SK-N-SH treated with all-trans-retinoic acid at 6 μM for 48 hours (cell line): Measurements from ENCODE around the gene CHST9.
A peak's percentile ranks its signal among the peaks of the same experiment; 100 is the strongest.

ENCODE experiments used
- ATAC-seq: fragments of 200-7000 bp; cut with Tn5 transposase; 3 replicates; pipeline ENCODE4 v1.9.1; 2020; ENCODE audit warnings: mild to moderate bottlenecking, moderate library complexity
- ARNTL ChIP-seq: fragments of 450-650 bp; formaldehyde crosslinking; IDR thresholded peaks from 2 replicates; pipeline ENCODE4 v1.5.0; 2020; ENCODE audit warnings: low read depth, mild to moderate bottlenecking, moderate library complexity, borderline replicate concordance
- BACH2 ChIP-seq: fragments of 250-450 bp; sonication (Bioruptor Pico); IDR thresholded peaks from 2 replicates; pipeline ENCODE4 v1.9.0; 2021; ENCODE audit warnings: mild to moderate bottlenecking, borderline replicate concordance
- CREB5 ChIP-seq: fragments of 250-450 bp; sonication (Bioruptor Pico); IDR thresholded peaks from 2 replicates; pipeline ENCODE4 v1.5.1; 2020; ENCODE audit warnings: low read depth, mild to moderate bottlenecking, moderate library complexity
- CSDC2 ChIP-seq: fragments of 250-450 bp; sonication (Bioruptor Pico); IDR thresholded peaks from 2 replicates; pipeline ENCODE4 v1.5.0; 2020; ENCODE audit warnings: mild to moderate bottlenecking, moderate library complexity
- ESRRG ChIP-seq: fragments of 250-450 bp; sonication (Bioruptor Pico); IDR thresholded peaks from 2 replicates; pipeline ENCODE4 v1.6.1; 2021; ENCODE audit warnings: mild to moderate bottlenecking
- GLIS3 ChIP-seq: fragments of 250-450 bp; sonication (Bioruptor Pico); IDR thresholded peaks from 2 replicates; pipeline ENCODE4 v1.5.0; 2020; ENCODE audit warnings: mild to moderate bottlenecking, moderate library complexity
- ISL1 ChIP-seq: fragments of 250-450 bp; sonication (Bioruptor Pico); IDR thresholded peaks from 2 replicates; pipeline ENCODE4 v2.1.2; 2022; ENCODE audit warnings: mild to moderate bottlenecking, moderate library complexity
- OSR1 ChIP-seq: fragments of 250-450 bp; sonication (Bioruptor Pico); IDR thresholded peaks from 2 replicates; pipeline ENCODE4 v1.8.0; 2022; ENCODE audit warnings: moderate library complexity, mild to moderate bottlenecking, inconsistent platforms
- PATZ1 ChIP-seq: fragments of 250-450 bp; sonication (Bioruptor Pico); IDR thresholded peaks from 2 replicates; pipeline ENCODE4 v1.8.0; 2020; ENCODE audit warnings: mild to moderate bottlenecking, moderate library complexity, borderline replicate concordance
- POU6F1 ChIP-seq: fragments of 250-450 bp; sonication (Bioruptor Pico); IDR thresholded peaks from 2 replicates; pipeline ENCODE4 v1.8.0; 2021; ENCODE audit warnings: low read depth, mild to moderate bottlenecking, moderate library complexity, borderline replicate concordance
- PPARA ChIP-seq: fragments of 250-450 bp; sonication (Bioruptor Pico); IDR thresholded peaks from 2 replicates; pipeline ENCODE4 v1.5.0; 2020; ENCODE audit warnings: mild to moderate bottlenecking, borderline replicate concordance
- RARB ChIP-seq: fragments of 250-450 bp; sonication (Bioruptor Pico); IDR thresholded peaks from 2 replicates; pipeline ENCODE4 v1.8.0; 2021; ENCODE audit warnings: mild to moderate bottlenecking, moderate library complexity
- SNAI2 ChIP-seq: fragments of 250-450 bp; sonication (Bioruptor Pico); IDR thresholded peaks from 2 replicates; pipeline ENCODE4 v1.5.0; 2020; ENCODE audit warnings: mild to moderate bottlenecking, moderate library complexity
- TOX ChIP-seq: fragments of 250-450 bp; sonication (Bioruptor Pico); IDR thresholded peaks from 2 replicates; pipeline ENCODE4 v1.8.0; 2021; ENCODE audit warnings: mild to moderate bottlenecking, moderate library complexity, borderline replicate concordance
- TSHZ2 ChIP-seq: fragments of 250-450 bp; sonication (Bioruptor Pico); IDR thresholded peaks from 2 replicates; pipeline ENCODE4 v1.5.0; 2020; ENCODE audit warnings: mild to moderate bottlenecking, moderate library complexity
- ZC3H10 ChIP-seq: fragments of 250-450 bp; sonication (Bioruptor Pico); IDR thresholded peaks from 2 replicates; pipeline ENCODE4 v1.5.1; 2021; ENCODE audit warnings: mild to moderate bottlenecking, moderate library complexity
- ZFP3 ChIP-seq: fragments of 250-450 bp; sonication (Bioruptor Pico); IDR thresholded peaks from 2 replicates; pipeline ENCODE4 v1.5.0; 2020; ENCODE audit warnings: mild to moderate bottlenecking, moderate library complexity
- ZFP30 ChIP-seq: fragments of 450-650 bp; formaldehyde crosslinking; IDR thresholded peaks from 2 replicates; pipeline ENCODE4 v1.5.0; 2022; ENCODE audit warnings: mild to moderate bottlenecking, moderate library complexity
- ZNF565 ChIP-seq: fragments of 450-650 bp; formaldehyde crosslinking; conservative IDR thresholded peaks from 2 replicates; pipeline ENCODE4 v1.5.0; 2020; ENCODE audit warnings: low read depth, mild to moderate bottlenecking, moderate library complexity
- ZNF70 ChIP-seq: fragments of 450-650 bp; formaldehyde crosslinking; IDR thresholded peaks from 2 replicates; pipeline ENCODE4 v1.5.0; 2020; ENCODE audit warnings: mild to moderate bottlenecking, moderate library complexity
- ZNF8 ChIP-seq: fragments of 450-650 bp; formaldehyde crosslinking; IDR thresholded peaks from 2 replicates; pipeline ENCODE4 v1.5.0; 2020; ENCODE audit warnings: mild to moderate bottlenecking, moderate library complexity

Gene CHST9

GRCh38 chr18:26864658-26865057, 320.4 kb downstream of the CHST9 start (continued):
- TF ChIP-seq ZFP30 (CRISPR knock-in tag) = no peak
- no peak for TF ChIP-seq ESRRG

- TF ChIP-seq CREB5 (CRISPR knock-in tag) = no peak
- no peak for TF ChIP-seq GLIS3 (CRISPR knock-in tag)
- no peak for TF ChIP-seq SNAI2
- no peak for TF ChIP-seq POU6F1 (CRISPR knock-in tag)
- no peak for TF ChIP-seq ZFP30 (CRISPR knock-in tag)
- TF ChIP-seq ZNF565 (CRISPR knock-in tag) = no peak
- no peak for TF ChIP-seq CSDC2 (CRISPR knock-in tag)
- TF ChIP-seq ZNF8 (CRISPR knock-in tag) = no peak
- no peak for TF ChIP-seq ZC3H10 (CRISPR knock-in tag)
- TF ChIP-seq OSR1 = no peak
- no peak for TF ChIP-seq RARB
- no peak for TF ChIP-seq ISL1
- no peak for ATAC-seq
Measured at GRCh38 chr18:26863921-26864497, 321.1 kb downstream of the CHST9 start.

GRCh38 chr18:26863122-26863879, 321.8 kb downstream of the CHST9 start:
- TF ChIP-seq TOX (no peak), ARNTL (no peak), TSHZ2 (CRISPR knock-in tag) (no peak)
- ATAC-seq = peak; percentile 37; the same call in 1 of the 3 replicates

- no peak for TF ChIP-seq PPARA (CRISPR knock-in tag)
- TF ChIP-seq ZFP30 (CRISPR knock-in tag) = no peak
- no peak for TF ChIP-seq TOX
- TF ChIP-seq GLIS3 (CRISPR knock-in tag) = no peak
- no peak for TF ChIP-seq ESRRG
- TF ChIP-seq ZNF70 (CRISPR knock-in tag) = no peak
- no peak for TF ChIP-seq SNAI2
- TF ChIP-seq ISL1 = no peak
- TF ChIP-seq TSHZ2 (CRISPR knock-in tag) = no peak
- TF ChIP-seq CSDC2 (CRISPR knock-in tag) = no peak
- no peak for TF ChIP-seq ZFP3
- no peak for TF ChIP-seq BACH2
- no peak for TF ChIP-seq ARNTL
- TF ChIP-seq PATZ1 (CRISPR knock-in tag) = no peak
- TF ChIP-seq OSR1 = no peak
- ATAC-seq = no peak
Measured at GRCh38 chr18:26862084-26862483, 323.0 kb downstream of the CHST9 start.
